Tibial nerve (tissue), 4 donors: ENCODE measurements around the gene GLIPR2.

Source experiments
- CTCF ChIP-seq, 5 experiments: fragments of 200-600 bp in 3 of 5; fragments of 450-650 bp in 2 of 5; sonication (generic) in 3 of 5; IDR thresholded peaks; one replicate each; pipeline ENCODE4 v1.5.1; 2016 to 2019; ENCODE audit warnings: antibody characterized with exemption in 5 of 5, mild to moderate bottlenecking in 3 of 5, moderate library complexity in 2 of 5
- EP300 ChIP-seq, 2 donors: sonication (generic); formaldehyde crosslinking; IDR thresholded peaks; one replicate each; pipeline ENCODE4 v1.6.1; 2017; ENCODE audit warnings: antibody characterized with exemption in 2 of 2, mild to moderate bottlenecking in 1 of 2
- POLR2A ChIP-seq, 2 donors: fragments of 450-650 bp; IDR thresholded peaks; one replicate each; pipeline ENCODE4 v1.6.1; 2017; ENCODE audit warnings: antibody characterized with exemption in 2 of 2, mild to moderate bottlenecking in 2 of 2, moderate library complexity in 2 of 2

- TF ChIP-seq CTCF (IDR thresholded peaks at IDR 0.05) (no peak), POLR2A (IDR thresholded peaks at IDR 0.05) (no peak), EP300 (IDR thresholded peaks at IDR 0.05) (no peak)
These were observed 34.0 kb downstream of the GLIPR2 start for GRCh38 chr9:36170531-36170930.
